Measurements from ENCODE around the gene NXPE3.
A peak's percentile ranks its signal among the peaks of the same experiment; 100 is the strongest.

The NXPE3 gene

DNA sequence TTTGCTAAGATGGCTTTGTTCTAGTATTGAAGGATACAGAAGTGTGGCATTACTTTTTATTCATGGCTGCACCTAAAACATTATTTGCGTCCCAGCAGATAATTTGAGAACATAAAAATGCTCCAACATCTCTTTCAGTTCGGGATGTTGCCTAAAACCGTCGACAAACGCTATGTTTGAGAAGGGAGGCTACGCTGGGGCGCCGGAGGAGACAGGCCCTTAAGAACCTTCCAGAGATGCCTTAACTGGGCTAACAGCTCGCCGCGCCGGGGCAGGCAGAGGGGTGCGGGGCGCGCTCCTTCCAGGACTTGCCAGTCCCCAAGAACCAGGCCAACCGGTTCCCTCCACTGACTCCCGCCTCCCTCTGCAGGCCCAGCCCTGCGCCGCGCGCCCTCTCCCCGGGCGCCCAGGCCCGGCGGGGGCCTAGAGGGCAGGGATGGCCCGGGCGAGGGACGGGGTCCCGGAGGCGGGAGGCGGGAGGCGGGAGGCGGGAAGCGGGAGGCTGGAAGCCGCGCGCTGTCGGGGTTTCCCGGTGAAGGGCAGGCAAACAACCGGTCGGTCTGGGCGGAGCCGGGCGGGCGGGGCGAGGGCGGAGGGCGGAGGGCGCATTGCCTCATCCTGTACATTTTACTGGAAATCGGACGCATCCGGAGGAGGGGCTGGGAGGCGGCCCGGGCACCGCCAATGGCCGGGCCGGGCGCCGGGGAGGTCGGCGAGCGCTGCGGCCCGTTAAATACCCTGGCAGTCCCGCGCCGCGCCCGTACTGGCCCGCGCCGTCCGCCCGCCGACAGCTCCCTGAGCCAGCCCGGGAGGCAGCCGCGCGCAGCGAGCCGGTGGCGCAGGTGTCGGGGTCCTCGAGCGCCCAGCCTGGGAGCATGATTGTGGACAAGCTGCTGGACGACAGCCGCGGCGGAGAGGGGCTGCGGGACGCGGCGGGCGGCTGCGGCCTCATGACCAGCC, 70.0 kb downstream of the NXPE3 start, which contains the start of gene NFKBIZ:
TSS of gene NFKBIZ (plus strand) at position 761 of the 960 bp plus-strand sequence. CDS start at position 876, 115 bp downstream.
- Histone ChIP-seq H3K4me3 (peak within 1 kb of the TSS; percentile 73 to 96 (median 87)), H3K27ac (peak within 1 kb of the TSS; percentile 94 to 100 (median 99))

DNA sequence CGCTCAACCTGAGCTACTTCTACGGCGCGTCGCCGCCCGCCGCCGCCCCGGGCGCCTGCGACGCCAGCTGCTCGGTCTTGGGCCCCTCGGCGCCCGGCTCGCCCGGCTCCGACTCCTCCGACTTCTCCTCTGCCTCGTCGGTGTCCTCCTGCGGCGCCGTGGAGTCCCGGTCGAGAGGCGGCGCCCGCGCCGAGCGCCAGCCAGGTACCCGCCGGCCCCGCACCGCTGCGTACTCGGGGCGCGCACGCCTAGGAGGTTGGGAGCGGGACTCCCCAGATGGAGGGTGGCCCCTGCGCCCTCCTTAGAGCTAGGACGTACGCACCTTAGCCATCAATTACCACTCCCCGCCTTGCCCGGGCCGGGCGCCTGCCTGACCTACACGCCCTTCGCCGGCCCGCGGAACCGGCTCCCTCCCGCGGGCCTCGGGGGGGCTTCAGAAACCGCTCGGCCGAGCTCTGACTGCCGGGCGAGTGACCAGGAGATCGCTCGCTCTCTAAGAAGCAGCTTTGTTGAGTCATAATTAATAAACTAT, 70.8 kb downstream of the NXPE3 start:
- Histone ChIP-seq H3K27ac (peak overlapping the region; percentile 94 to 100 (median 99)), H3K4me3 (peak overlapping the region; percentile 73 to 96 (median 87))

DNA sequence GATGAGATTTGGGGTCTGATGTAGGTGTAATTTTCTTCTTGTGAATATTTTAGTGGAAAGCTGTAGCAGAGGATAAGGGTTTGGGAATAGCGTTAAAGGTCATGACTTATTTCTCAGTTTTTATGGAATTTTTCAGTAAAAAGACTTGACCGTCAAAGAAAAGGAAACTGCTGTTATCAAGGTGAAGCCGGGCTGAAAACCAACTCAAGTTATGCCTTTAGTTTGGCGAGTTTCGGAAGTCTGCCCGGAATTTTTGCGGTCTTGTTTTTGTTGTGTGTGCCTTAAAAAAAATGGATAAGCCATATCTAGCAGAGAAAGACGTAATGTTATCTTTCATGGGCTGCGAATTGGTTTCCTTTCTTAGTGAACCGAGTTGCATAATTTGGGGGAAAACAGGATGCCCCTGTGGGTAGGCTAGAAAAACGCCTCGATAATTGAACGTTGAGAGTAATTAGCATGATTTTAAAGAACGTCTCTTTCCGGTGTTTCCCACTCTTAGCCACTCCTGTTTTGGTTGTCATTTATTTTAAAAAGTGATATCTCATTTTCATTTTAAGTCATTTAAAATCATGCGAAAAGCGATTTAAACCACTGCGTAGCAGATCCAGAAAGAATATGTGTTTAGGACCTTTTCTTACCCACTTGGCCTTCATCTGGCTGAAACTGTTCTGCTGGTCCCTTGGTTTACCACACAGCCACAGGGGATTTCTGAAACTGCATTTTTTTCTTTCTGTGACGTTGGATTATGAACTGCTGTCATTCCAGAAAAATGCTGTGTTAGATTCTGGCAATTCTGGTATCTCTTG, 71.4 kb downstream of the NXPE3 start:
- Histone ChIP-seq H3K27ac (peak overlapping the region; percentile 94 to 100 (median 99)), H3K4me3 (peak overlapping the region; percentile 73 to 96 (median 87))

DNA sequence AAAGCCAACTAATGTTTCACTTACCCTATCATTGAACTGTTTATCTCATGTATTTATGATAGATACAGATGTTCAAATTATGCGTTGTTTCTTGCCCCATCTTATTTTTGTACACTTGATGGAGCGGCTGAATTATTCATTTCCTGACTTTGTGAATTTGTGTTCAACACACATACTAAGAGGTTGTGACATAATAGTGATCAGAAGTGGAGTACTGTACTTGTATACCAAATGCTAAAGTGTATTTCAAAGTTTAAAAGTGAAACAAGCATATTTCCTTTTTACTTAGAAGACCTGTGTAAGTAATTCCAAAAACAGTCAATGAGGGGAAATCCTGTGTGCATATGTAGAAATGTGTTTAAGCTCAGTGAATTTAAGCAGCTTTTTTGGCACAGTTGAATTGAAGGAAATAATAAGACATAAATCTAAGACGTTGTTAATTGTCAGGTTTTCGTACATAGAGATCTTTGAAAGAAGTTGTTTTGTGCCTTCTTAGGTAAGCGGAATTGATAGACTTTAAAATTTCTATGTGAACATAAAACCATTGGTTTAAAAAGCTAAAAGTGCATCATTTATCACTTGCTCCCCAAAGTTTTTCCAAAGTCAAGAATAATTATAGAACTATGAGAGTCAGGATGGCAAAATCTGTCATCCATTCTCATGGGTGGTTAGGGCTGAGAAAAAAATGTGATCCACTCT, 72.2 kb downstream of the NXPE3 start:
- Histone ChIP-seq H3K4me3 (peak overlapping the region; percentile 73 to 96 (median 87)), H3K27ac (peak overlapping the region in 20 of 21 experiments; percentile 94 to 100 (median 99))

DNA sequence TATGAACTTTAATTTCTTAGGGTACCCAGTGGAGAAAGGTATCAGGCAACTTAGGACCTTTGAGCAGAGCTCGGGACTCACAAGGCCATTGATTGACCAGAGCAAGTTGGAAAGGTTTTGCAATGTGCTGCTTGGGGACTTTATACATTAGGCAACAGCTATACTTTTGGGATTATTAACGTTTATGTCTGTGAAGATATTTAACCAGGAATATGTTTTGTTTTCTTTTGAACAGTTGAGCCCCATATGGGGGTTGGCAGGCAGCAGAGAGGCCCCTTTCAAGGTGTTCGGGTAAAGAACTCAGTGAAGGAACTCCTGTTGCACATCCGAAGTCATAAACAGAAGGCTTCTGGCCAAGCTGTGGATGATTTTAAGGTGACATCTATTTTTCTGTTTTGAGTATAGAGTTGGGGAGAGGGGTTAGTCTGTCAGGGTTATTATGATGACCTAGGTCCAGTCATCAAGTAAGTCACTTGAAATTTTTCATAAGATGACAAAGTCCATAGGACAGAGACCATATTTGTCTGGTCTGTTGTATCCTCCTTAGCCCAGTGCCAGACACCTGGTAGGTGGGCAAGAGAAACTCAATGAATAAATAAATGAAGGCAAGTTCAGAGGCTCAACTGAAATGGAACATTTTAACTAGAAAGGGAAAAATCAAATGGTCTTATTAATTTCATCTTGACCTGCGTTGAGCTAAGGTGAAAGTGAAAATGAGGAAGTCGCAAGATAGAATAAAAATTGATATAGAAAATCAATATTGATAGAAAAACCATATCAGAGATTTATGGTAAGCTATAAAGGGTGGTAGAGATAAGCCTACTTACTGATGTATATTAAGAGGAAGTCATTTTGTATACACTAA, 73.1 kb downstream of the NXPE3 start:
- Histone ChIP-seq H3K27ac (peak overlapping the region in 19 of 21 experiments; percentile 26 to 100 (median 99)), H3K4me3 (peak overlapping the region; percentile 73 to 96 (median 87))

DNA sequence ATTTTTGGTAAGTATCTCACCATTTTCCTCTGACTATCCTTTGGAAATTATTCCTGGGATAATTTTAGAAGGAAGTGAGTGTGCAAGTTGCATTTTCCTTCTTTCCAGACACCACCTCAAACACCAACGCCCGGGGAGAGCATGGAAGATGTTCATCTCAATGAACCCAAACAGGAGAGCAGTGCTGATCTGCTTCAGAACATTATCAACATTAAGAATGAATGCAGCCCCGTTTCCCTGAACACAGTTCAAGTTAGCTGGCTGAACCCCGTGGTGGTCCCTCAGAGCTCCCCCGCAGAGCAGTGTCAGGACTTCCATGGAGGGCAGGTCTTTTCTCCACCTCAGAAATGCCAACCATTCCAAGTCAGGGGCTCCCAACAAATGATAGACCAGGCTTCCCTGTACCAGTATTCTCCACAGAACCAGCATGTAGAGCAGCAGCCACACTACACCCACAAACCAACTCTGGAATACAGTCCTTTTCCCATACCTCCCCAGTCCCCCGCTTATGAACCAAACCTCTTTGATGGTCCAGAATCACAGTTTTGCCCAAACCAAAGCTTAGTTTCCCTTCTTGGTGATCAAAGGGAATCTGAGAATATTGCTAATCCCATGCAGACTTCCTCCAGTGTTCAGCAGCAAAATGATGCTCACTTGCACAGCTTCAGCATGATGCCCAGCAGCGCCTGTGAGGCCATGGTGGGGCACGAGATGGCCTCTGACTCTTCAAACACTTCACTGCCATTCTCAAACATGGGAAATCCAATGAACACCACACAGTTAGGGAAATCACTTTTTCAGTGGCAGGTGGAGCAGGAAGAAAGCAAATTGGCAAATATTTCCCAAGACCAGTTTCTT, 74.2 kb downstream of the NXPE3 start:
- Histone ChIP-seq H3K4me3 (peak overlapping the region in 4 of 7 experiments; percentile 0 to 94 (median 86)), H3K27ac (peak overlapping the region in 10 of 21 experiments; percentile 3 to 100 (median 21))

DNA sequence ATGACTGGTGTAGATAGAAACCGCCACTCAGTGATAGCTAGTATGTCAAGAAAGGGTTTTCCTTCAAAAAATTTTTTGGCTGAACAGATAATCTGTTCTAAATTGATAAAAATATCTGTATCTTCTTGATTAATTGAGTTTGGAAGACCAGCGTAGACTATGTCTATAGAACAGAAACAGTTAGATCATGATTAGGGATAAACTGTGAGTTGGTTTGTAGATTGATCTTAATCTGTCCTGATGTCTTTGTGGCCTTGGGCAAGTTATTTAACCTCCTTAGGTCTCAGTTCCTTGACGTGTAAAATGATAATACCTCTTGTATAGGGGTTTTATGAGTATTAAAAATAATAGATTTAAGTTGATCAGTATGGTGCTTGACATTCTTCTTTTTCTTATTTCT, 75.0 kb downstream of the NXPE3 start:
- peak overlapping the region in 3 of 21 experiments; percentile 17 to 47 (median 29) for H3K27ac ChIP-seq
- peak overlapping the region in 2 of 7 experiments; percentile 0 to 85 for H3K4me3 ChIP-seq

DNA sequence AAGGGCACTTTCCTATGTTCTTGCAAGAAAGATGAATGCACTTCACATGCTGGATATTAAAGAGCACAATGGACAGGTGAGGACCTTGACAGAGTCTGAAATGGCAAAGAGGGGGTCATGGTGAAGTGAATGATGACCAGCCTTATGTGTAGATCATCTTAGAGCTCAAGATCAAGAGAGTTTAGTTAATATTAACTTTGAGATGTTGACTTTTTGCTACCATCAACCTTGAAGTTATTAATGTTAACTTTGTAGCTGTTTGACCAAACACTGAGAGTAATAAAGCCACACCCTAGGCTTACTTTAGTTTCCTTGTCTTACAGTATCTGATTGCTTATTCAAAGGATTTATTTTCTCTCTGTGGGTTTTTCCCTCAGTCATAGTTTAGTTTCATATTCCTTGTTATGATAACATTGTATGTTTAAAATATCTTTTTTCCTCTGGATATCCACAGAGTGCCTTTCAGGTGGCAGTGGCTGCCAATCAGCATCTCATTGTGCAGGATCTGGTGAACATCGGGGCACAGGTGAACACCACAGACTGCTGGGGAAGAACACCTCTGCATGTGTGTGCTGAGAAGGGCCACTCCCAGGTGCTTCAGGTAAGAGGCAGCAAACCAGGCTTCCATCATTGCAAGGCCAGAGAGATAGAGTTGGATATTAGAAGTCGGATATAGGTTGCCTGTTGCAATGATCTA, 75.7 kb downstream of the NXPE3 start:
- Histone ChIP-seq H3K4me3 (no peak overlapping the region), H3K27ac (peak overlapping the region in 3 of 21 experiments; percentile 9 to 47 (median 13))

DNA sequence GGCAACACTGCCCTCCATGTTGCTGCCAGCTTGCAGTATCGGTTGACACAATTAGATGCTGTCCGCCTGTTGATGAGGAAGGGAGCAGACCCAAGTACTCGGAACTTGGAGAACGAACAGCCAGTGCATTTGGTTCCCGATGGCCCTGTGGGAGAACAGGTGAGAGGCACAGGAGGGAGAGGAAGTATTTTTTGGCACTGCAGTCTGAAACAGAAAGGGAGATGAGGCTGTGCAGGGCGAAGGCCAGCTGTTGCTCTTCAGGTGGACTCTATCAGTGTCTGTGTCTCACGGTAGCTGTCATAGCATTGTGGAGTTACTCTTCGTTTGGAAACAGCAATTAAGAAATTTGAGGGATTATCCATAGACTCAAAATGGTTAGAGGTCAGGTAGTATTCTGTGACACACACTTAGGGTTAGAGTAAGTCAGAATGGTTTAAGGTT, 78.3 kb downstream of the NXPE3 start:
- Histone ChIP-seq H3K27ac (peak overlapping the region in 2 of 21 experiments; percentile 28 to 38), H3K4me3 (peak overlapping the region in 1 of 7 experiments; percentile 0)

DNA sequence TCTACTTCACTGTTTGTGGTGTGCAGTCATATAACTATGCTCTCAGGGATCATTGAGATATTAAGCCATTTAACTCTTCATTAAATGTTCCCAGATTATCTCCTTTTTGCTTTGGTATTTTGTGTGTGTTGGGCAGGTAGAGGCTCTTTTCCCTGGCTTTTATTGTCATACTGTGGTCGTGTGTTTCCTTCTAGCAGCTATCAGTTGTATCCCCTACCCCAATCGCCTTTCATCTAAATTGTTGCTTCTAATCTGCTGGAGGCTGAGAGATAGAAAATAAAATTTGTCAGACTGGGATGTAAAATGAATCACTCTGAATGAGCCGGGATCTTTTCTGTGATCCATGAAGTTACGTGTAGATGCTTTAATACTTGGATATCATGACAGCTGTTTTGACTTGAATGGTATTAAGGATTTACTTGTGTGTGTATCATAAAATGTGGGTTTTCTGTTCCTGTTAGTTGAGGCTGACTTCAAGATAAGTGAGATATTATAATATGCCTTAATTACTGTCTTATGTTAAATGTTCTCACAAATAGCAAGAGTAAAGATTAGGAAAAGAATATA, 79.5 kb downstream of the NXPE3 start:
- Histone ChIP-seq H3K27ac (peak overlapping the region in 2 of 21 experiments; percentile 2 to 3), H3K4me3 (peak overlapping the region in 1 of 7 experiments; percentile 0)

DNA sequence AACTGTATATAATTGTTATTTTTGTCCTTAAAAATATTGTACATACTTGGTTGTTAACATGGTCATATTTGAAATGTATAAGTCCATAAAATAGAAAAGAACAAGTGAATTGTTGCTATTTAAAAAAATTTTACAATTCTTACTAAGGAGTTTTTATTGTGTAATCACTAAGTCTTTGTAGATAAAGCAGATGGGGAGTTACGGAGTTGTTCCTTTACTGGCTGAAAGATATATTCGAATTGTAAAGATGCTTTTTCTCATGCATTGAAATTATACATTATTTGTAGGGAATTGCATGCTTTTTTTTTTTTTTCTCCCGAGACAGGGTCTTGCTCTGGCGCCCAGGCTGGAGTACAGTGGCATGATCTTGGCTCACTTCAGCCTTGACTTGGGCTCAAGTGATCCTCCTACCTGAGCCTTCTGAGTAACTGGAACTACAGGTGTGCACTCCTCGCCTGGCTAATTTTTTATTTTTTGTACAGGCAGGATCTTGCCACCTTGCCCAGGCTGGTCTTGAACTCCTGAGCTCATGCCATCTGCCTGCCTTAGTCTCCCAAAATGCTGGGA, 81.0 kb downstream of the NXPE3 start:
- H3K27ac ChIP-seq, result no peak overlapping the region

DNA sequence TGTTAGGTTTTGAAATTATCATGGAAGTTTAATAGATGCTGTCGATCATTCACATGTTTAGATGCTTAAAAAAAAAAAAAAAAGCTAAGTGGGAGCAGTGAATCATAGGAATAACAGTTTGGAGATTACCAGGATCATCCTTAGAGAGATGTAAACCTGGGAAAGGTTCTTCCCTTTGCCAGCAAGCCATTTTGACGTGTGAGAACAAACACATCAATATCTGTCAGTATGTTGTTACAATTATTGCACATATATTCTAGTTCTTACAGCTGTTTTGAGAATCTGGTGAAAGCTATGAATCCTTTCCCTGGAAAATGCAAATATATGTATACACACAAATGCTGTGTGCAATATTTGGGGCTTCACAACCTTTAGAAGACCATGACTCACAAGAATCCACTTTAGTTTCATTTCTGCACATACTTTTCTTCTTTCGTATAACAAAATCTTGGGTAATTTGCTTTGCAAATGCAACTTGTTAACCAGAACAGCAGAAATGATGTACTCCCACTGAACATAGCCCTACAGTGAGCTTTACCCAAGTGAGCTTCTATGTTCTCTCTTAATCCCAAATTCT, 82.3 kb downstream of the NXPE3 start:
- Histone ChIP-seq H3K4me3 (no peak overlapping the region), H3K27ac (peak overlapping the region in 1 of 21 experiments; percentile 22)

More for the DNA sequence above, 81.0 kb downstream of the NXPE3 start:
- no peak overlapping the region for H3K4me3 ChIP-seq

DNA sequence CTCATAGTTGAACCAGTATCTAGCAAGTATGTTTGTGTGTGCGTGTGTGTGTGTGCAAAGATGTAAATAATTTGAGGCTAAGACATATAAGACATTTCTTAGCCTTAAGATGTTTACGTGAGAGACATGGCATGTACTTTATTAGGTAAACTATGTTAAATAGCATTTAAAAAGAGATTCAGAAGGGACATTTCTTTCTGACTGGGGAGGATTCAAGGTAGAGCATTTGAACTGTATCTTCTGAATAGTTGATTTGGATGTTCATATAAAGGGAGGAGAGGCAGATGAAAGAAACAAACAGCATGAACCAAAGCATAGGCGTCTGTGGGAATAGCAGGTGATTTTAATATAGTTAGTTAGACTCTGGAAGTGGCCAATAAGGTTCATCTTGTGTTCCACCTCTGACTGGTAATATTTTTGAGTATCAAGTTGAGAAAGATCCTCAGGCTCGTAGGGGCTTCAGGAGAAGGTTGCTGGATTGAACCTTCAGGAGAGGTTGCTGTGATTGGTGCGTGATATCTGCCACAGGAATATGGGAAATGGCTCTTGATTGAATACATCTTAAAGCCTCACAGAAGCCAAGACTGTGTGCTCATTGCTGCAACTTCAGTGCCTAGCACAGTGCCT, 82.9 kb downstream of the NXPE3 start:
- Histone ChIP-seq H3K27ac (no peak overlapping the region), H3K4me3 (no peak overlapping the region)

DNA sequence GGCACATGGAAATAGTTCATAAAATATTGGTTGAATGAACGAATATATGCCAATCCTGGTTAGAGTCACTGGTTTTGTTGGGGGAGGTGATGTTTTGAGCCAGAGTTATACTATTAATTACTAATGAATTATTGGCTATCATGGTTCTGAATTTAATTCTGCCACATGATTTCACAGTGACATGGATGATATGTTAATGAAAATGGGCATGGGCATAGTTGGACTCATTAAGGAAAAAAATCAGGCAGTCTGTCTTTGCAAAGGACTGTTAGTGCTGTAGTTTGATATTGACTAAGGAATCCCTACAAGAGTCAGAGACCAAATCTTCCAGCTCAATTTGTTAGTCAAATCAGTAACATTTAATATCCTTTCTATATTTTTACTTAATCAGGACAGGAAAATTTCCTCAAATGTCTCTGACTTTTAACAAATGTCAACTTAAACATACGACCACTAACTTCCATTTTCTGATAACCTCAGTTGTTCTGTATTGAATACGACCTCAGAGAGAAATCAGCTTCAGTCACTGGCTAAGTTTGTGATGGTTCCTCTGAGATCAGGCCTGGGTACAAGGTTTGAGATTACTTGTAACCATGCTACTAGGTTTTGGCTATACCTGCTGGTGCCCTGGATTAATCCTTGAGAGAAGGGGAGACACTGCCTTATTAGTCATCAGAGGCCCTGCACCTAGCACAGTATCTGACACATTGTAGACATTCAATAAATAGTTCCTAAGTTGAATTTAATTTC, 83.6 kb downstream of the NXPE3 start:
- Histone ChIP-seq H3K27ac (no peak overlapping the region), H3K4me3 (no peak overlapping the region)
